ENCODE measurements around the gene DUSP8. TPM values are rescaled to one million over a fixed set of nuclear protein-coding genes. Genes with fewer than 3 reads are reported as not detected.
A peak's percentile ranks its signal among the peaks of the same experiment; 100 is the strongest.

DUSP8 gene
- total RNA-seq, 2 donors from 2014 or later = 11.0 to 19.4 TPM

DNA sequence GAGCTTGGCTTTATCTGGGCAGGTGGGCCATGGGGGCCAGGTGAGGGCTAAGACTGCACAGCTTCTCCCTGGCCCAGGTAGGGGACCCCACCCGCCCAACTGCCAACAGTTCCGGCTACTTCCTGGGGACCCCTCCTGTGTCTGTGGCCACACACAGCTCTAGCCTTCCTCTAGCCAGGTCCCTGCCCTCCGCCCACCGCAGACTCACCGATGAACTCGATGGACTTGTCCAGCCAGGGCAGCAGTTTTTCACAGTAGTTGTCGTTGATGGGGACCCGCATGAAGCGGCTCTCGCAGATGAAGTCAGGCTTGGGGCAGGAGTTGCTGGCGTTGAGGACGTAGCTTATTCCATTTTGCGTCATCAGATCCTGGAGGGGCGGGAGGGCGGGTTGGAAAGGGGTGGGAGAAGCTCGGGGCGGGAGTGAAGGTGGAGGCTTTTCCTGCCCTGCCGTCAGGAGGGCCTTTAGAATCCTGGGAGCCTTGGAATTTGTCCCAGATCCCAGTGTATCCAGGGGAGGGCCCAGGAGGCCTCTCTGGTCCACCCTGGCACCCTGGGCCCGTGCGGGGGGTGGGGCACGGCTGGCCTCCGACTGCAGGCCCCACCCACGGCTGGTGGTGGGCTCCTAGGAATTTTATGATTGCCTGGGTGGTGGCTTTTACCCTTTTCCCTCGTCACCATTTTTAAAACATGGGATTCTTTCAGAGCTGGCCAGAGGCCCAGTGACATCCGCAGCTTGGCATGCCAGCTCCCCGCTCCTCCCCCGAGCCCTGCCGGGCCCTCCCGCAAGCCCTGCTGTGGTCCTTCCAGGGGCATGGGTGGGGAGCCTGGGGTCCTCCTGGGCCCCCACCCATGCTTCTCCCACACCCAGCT is 13.9 kb downstream of the DUSP8 start:
- intact Hi-C loops (cut with DNase I) = loop anchor here in 1 of 2 donors (10.0 kb wide), 1 partner anchor 837 kb away; no protein-coding TSS in a partner anchor
- DNase-seq (ENCODE audit: low spot score) = peak; percentile 88

DNA sequence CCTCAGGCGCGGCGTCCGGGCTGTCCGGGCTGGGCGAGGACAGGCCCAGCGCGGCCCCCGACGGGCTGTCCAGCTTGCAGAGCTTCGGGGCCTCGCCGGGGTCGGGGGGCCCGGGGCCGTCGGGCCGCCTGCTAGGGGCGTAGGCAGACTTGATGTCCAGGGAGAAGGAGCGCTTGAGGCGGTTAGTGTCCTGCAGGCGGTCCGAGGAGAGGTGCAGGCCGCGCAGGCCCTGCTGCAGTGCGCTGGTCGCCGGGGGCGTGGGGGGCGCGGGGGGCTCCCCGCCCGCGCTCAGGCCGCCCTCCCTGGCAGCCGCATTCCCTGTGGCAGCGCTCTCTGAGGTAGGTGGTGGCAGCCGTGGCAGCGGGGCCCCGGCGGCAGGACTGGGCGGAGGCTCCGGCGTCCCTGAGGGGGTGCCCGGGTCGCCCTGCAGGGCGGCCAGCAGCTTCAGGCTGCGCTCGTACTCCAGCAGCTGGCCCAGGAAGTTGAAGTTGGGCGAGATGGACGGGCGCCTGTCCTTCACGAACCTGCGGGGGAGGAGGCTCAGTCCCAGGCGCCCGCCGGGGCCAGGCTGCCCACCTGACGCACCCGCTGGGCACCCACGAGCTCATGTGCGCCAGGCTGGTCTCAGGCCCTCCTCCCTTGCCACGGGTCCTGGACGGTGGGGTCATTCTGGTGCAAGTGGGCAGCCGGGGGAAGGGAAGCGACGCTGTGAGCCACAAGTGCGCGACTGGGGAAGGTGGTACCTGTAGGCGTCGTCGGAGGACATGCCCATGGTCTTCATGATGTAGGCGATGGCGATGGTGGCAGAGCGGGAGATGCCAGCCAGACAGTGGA is 14.8 kb downstream of the DUSP8 start:
- DNase-seq (ENCODE audit: low spot score) = no peak
- intact Hi-C loops (cut with DNase I) = loop anchor here in 1 of 2 donors (10.0 kb wide), 1 partner anchor 838 kb away; no protein-coding TSS in a partner anchor

DNA sequence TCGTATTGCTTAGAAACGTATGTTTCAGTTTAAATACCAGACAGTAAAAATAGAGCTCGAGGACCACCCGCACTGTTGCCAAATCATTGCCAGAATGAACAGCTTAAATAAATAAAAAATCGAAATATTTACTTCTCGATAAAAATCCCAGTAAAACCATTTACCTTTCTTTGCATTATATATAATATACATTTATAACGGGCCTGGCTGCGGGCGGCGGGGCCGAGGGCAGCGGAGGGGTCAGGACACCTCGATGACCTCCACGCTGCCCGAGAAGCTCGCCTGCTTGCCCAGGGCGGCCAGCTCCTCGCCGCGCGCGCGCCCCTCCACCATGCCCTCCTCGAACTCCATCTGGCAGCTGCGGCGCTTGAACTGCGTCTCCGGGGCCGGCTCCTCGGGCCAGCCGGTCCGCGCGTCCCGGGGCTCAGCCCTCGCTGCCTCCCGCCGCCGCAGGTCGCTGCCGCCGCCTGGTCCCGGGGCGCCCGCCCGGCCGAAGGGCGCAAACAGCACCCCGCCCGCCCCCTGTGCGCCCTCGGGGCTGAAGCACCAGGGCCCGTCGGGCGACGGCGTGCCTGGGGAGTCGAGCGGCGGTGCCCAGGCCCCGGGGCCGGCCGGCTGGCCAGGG is 15.7 kb downstream of the DUSP8 start:
- DNase-seq (ENCODE audit: low spot score) = no peak
- intact Hi-C loops (cut with DNase I) = loop anchor here in 1 of 2 donors (10.0 kb wide), 1 partner anchor 838 kb away; no protein-coding TSS in a partner anchor

DNA sequence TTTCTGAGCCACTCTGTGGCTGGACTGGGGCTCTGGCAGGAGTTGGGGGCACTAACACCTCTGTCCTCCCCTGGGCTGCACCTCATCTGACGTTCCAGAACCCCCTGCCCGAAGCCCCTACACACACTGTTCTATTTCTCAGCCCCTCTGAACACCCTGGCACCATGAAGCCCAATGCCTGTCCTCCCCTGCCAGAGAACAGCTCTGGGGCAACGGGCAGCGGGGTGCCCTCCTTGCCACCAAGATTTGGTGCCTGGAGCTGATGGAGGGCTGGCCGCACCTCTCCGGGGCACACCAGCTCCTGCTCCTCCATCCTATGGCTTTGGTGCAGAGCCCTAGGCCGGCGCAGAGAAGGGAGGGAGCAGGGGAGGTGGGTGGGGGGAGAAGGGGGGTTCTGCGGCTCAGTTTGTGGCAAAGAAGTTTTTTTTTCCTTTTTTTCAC is 16.3 kb downstream of the DUSP8 start:
- DNase-seq (ENCODE audit: low spot score) = no peak
- intact Hi-C loops (cut with DNase I) = loop anchor here in 1 of 2 donors (10.0 kb wide), 1 partner anchor 839 kb away; no protein-coding TSS in a partner anchor

DNA sequence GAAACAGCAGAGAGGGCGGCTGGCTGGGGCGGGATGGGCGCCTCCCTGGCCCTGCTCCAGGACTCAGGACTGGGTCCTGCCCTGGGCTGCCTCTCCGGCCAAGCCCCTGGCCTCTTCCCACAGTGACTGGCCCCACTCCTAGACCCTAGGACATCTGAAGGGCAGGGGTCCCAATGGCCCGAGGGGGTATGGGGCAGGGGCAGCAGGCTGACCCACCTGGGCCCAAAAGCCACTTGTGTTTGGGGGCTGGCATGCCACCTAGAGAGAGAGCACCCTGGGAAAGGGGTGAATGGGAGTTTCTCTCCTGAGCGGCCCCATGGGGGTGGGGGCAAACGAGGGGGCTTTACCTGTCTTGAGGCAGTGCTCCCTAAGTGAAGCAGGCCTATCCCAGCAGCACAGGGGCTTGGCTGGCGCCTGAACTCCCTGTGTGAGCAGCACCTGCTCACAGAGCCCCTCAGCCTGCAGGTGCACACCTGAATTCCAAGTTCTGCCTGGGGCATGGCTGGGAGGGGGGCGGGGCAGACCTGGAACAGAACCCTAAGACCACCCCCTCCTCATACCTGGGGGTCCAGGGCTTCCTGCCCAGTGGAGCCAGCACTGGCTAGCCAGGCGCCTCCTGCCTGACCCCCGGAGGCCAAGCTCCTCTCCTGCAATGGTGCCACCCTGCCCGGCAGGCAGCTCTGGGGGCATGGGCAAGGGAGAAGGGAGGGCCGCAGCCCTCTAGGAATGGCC is 16.9 kb downstream of the DUSP8 start:
- no peak for DNase-seq (ENCODE audit: low spot score)
- intact Hi-C loops (cut with DNase I) = loop anchor here in 1 of 2 donors (10.0 kb wide), 1 partner anchor 840 kb away; no protein-coding TSS in a partner anchor

DNA sequence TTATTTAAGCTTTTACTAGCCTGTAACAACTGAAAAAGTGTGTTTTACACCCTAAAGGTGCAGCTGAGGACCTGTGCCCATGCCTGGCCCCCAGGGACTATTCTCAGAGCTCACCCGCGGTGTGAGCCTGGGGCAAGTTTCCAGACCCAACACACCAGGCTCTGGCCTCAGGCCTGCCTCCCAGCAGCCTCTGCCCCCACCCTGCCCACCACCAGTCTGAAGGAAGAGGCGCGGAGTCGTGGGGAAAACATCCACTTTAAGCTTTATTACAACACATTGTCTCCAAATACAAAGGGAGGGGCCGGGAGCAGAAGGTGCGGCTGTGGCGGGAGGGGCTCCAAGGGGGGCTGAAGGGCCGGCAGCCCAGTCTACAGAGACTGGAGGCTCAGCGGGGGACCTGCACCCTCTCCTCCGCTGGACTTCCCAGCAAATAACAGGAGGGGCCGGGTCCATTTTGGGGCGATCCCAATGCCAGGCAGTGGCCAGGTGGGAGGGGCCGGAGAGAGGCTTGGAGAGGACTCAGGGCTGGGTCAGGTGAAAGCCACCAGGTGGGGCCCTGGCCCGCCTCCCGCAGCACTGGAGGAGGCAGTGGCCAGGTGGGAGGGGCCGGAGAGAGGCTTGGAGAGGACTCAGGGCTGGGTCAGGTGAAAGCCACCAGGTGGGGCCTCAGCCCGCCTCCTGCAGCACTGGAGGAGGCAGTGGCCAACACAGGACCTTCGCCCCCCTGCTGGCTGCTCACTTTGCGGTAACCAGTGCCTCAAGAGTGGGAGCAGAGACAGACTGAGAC is 18.1 kb downstream of the DUSP8 start:
- intact Hi-C loops (cut with DNase I) = loop anchor here in 1 of 2 donors (10.0 kb wide), 1 partner anchor 841 kb away; no protein-coding TSS in a partner anchor

DNA sequence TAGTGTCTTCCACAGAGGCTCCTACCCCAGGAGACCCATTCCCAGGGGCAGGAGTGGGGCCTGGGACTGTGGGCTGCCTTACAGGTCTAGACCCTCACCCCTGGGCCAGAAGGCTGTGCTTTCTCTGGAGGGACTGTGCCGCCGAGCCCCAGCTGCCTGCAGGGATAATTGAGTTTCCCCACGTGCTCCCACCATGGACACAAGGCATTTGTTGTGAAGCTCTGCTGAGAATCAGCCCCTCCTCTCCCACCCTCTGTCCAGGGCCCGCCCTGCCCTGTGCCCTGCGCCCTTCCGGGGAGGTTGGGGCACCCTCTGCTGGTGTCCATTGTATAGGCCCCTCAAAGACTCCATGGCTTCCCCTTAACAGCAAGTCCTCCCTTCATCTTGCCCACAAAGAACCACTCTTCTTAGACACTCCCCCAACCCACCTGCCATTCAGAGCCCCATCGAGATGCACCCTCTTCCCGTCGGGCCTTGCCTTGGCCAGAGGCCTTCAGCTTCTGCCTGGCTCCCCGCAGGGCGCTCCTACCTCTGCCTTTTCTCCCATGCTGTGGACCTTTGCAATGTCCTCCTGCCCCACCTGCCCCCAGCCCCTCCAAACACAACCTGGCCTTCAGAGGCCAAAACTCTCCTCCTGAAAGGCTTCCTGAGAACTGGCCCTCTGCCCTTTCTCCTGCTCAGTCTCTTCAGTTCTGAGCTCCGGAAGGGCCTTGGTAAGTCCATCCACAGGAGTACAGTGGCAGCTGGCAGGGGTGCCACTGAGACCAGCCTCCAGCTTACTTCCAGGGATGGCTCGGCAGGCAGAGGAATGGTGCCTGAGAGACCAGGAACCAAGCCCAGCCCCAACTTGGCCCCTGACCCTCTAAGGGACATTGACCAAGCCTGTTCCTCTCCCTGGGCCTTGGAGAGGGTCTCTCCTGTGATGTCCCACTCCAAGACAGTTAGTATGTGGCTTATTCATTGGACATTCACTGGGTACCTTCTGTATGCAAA is 22.4 kb downstream of the DUSP8 start:
- DNase-seq (ENCODE audit: low spot score) = no peak
- intact Hi-C loops (cut with DNase I) = loop anchor here in 1 of 2 donors (10.0 kb wide), 1 partner anchor 845 kb away; no protein-coding TSS in a partner anchor

More for the DNA sequence above, 18.1 kb downstream of the DUSP8 start:
- no peak for DNase-seq (ENCODE audit: low spot score)

DNA sequence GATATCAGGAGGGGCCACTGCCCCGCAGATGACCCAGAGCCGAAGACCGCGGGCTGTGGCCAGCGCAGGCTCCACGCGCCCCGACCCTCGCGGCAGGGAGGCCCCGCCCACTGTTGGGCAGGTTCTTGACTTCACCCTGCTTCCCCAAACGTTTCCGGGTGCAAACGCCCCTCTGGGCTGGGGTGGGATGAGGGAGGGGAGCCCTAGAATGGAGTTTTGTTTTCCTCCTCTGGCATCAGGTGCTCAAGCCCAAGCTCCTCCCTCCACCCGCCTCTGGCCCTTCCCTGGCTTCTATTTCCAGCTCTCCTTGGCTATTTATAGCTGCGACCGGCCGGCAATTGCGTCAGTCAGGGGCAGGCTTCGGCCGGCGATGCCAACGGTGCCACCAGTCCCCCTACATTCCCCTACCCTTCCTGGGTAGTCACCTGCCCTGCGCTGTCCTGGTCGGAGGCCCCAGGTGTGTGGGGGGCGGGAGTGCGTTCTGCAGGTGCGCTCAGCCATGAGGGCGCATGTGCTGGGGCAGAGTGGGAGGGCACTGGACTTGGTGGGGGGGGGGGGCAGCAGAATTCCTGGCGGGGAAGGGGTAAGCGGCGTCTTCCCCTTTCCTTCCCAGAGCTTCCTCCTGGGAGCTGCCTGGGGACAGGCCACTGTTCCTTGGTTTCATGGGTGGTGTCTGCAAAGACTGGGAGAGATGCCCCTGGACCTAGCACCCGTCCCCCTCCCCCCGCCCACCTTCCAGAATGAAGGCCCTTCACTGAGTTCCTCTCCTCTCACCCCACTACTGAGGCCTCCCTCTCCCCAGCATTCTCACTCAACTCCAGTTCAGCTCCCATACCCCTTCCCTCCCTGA is 23.6 kb downstream of the DUSP8 start:
- DNase-seq (ENCODE audit: low spot score) = no peak
- intact Hi-C loops (cut with DNase I) = no loop called here

DNA sequence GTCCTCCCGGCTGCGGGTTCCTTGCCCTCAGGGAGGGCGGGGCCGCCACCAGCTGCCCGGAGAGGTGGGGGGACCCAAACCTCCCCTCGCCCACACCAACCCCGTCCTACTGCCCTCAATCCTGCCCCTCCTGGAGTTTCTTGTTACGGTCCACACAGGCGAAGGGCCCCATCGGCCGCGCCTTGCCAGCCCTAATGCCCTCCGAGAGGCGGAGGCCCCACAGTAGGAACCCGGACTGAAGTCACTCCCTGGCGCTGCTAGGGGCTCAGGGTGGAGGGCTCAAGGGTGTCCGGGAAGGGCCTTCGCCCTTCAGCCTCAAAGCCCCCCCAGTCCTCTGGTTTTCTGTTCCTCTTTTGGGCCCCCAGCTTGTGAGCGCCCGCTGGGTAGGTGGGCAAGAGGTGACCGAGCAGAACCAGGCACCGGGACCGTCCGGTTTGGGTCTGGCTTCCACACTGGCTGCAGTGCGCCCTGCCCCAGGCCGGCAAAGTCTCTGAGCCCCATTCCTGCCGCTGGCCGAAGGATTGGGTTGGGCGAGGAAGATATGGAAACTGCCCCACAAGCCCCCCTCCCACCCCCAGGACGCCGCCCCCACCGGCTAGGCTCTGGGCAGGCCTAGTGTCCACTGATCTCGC is 24.5 kb downstream of the DUSP8 start:
- DNase-seq (ENCODE audit: low spot score) = no peak
- intact Hi-C loops (cut with DNase I) = loop anchor here in 1 of 2 donors (2.0 kb wide), 1 partner anchor 25 kb away; the partner anchor contains the start of gene DUSP8

DNA sequence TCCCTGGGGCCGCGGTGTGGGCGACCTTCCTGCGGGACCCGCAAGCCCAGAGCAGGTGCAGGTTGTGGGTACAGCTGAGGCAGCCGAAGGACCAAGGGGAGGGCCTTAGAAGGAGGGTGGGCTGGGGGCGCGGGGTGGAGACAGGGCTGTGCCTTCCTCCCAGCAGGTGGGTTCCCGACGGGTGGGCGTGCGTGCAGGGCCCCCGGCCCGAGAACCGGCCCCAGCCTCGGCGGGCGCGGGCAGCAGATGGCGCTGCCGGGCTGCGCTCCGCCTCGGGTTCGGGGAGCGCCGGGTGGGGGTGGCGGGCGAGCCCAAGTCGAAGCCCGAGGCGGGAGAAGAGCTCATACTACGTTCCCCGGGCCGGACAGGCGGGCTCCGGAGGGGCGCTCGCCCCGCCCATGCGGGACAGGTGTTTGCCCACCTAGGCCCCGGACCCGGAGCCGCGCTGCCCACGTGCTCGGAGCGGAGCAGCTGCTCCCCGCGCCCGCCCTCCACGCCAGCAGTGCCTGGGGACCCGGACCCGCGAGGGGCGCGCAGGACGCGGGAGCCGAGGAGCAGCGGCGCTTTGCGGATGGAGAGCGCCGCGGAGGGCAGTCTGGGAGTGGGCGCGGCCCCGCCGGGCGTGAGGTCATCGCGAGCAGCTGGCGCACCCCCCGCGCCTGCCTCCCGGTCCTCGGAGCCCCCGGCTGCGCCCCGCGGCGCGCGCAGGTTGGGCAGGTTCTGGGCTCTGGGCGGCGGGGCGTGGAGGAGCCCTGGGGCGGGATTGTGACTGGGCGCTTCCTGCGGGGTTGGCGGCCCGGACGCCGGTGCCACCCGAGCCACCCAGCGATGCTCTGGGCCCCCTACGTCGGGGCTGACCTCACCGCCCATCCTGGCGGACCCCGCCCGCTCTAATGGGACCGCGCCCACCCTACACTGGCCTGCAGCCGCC is 25.3 kb downstream of the DUSP8 start:
- no peak for DNase-seq (ENCODE audit: low spot score)
- intact Hi-C loops (cut with DNase I) = loop anchor here in 1 of 2 donors (2.0 kb wide), 1 partner anchor 26 kb away; the partner anchor contains the start of gene DUSP8

DNA sequence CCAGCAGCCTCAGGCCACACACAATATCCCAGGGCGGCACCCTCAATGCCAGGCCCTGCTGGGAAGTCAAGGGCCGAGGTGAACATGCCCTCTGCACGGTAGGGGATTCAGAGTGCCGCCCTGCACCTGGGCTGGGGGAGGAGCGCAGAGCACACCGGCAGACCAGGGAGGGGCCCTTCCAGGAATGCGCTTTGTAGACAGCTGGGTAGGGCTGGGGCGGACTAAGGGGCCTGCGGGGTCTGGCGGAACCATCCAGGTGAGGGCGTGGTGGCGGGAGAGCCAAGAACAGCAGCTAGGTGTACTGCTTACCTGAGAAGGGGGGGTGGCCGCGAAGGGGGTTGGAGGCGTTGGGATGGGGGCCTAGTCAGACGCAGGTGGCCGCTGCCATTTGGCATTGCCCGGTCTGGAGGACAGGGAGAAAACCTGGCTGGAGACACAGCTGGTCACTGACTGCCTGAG is 26.0 kb downstream of the DUSP8 start:
- no peak for DNase-seq (ENCODE audit: low spot score)
- intact Hi-C loops (cut with DNase I) = loop anchor here in 1 of 2 donors (2.0 kb wide), 1 partner anchor 27 kb away; the partner anchor contains the start of gene DUSP8

DNA sequence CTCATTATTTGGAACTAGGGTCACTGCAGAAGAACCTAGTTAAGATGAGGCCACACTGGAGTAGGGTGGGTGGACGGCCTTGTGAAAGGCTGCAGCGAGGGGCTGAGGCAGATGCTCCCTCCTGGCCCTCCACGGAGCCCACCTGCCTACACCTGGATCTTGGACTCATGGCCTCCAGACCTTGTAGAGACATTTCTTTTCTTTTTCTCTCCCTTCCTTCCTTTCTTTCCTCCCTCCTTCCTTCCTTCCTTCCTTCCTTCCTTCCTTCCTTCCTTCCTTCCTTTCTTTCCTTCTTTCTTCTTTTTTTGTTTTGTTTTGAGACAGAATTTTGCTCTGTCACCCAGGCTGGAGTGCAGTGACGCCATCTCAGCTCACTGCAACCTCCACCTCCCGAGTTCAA is 26.6 kb downstream of the DUSP8 start:
- intact Hi-C loops (cut with DNase I) = loop anchor here in 1 of 2 donors (1.0 kb wide), 1 partner anchor 32 kb away; no protein-coding TSS in a partner anchor
- no peak for DNase-seq (ENCODE audit: low spot score)

DNA sequence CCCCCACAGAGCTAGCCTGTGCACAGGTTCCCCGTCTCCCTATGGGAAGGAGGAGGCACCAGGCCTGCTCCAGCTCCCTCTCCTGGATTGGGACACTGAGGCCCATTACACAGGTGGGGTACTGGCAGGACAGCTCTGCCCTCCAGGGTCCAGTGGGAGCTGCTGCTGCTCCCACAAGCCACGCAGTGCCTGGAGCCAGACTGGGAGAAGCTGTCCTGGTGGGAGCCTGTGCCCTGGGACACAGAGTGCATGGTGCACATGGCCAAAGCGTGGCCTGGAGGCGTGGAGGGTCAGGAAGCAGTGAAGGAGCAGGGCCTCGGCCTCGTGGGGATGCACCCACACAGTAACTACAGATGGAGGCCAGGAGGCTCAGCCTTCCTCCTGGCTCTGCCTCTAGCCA is 27.5 kb downstream of the DUSP8 start:
- no peak for DNase-seq (ENCODE audit: low spot score)
- intact Hi-C loops (cut with DNase I) = no loop called here

All from posterior vena cava (tissue), 2 donors.